ENCODE measurements around the gene LRRFIP2.

DNA sequence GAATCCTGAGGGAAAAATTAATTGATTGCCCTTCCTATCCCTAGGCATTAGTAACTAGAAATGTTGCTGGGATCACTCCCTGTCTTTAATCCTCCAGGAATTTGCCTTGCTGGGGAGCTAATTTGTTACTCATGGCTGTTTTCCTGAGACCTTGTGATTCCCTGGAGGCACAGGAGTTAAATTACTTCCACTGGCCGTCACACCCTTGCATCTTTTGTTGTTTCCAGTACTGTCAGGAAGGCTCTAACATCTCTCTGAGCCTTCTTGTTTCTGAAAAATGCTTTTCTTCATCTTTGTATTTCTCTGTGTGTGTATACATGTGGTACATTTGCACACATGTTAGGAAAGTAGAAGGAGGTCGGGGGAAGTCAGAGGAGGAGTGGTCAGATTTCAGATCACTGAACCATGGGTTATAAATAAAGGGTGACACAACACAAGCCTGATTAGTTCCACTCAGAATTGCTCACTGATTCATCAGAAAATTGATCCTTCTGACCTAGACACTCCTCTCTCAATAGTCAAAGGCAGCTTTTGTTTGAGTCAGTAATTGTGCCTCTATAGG, 23.5 kb upstream of the LRRFIP2 start:
- TF ChIP-seq CTCF (IDR thresholded peaks at IDR 0.05; ENCODE audit: low read length), result no peak
- TF ChIP-seq EZH2phosphoT487 (IDR thresholded peaks at IDR 0.05; ENCODE audit: low read length), result no peak
- TF ChIP-seq EZH2 (optimal IDR thresholded peaks at IDR 0.05; ENCODE audit: low read depth, low read length), result no peak

Data from MM.1S (cell line).